Stimulated activated CD4-positive, alpha-beta T cell treated with anti-CD3 and anti-CD28 coated beads, Interleukin-4, amount 100 ng/mL, for 1 hour (primary cell): ENCODE data around the gene VWF.
A peak's percentile ranks its signal among the peaks of the same experiment; 100 is the strongest.

Experiments
- DNase-seq: peaks from one replicate; pipeline ENCODE4 v3.0.0-alpha.2; 2020

The VWF gene

GRCh38 chr12:5973461-5974115, 150.9 kb downstream of the VWF start:
- no peak for DNase-seq

GRCh38 chr12:5972387-5972786, 152.1 kb downstream of the VWF start:
- no peak for DNase-seq

- no peak for DNase-seq
Measured at GRCh38 chr12:5971194-5971850, 153.1 kb downstream of the VWF start.

- DNase-seq, result no peak
Measured at GRCh38 chr12:5969974-5970690, 154.3 kb downstream of the VWF start.

- no peak for DNase-seq
Measured at GRCh38 chr12:5969156-5969973, 155.1 kb downstream of the VWF start.

- DNase-seq, result no peak
Measured at GRCh38 chr12:5967645-5968415, 156.6 kb downstream of the VWF start.

GRCh38 chr12:5966486-5967095, 157.9 kb downstream of the VWF start:
- no peak for DNase-seq

GRCh38 chr12:5965950-5966383, 158.5 kb downstream of the VWF start:
- peak; percentile 55 for DNase-seq

- no peak for DNase-seq
Measured at GRCh38 chr12:5964913-5965900, 159.3 kb downstream of the VWF start.

- no peak for DNase-seq
Measured at GRCh38 chr12:5963515-5963914, 161.0 kb downstream of the VWF start.

GRCh38 chr12:5960783-5961182, 163.7 kb downstream of the VWF start:
- no peak for DNase-seq

- DNase-seq, result no peak
Measured at GRCh38 chr12:5956987-5957386, 167.5 kb downstream of the VWF start.

- no peak for DNase-seq
Measured at GRCh38 chr12:5954661-5955060, 169.8 kb downstream of the VWF start.

GRCh38 chr12:5953835-5954586, 170.5 kb downstream of the VWF start:
- DNase-seq, result no peak

- DNase-seq, result no peak
Measured at GRCh38 chr12:5952031-5952430, 172.4 kb downstream of the VWF start.

- DNase-seq, result no peak
Measured at GRCh38 chr12:5948696-5949095, 175.8 kb downstream of the VWF start.

- DNase-seq, result no peak
Measured at GRCh38 chr12:5947006-5947405, 177.5 kb downstream of the VWF start.

GRCh38 chr12:5946388-5946787, 178.1 kb downstream of the VWF start:
- no peak for DNase-seq

- no peak for DNase-seq
Measured at GRCh38 chr12:5945071-5946008, 179.1 kb downstream of the VWF start, which contains the start of gene ANO2. Gene ANO2 (minus strand): TSS chr12:5945259. CDS start chr12:5945217, 42 bp downstream.
